Effector memory CD4-positive, alpha-beta T cell (primary cell): ENCODE data around the gene TUBG2.

Source experiments
- DNase-seq, 3 donors: peaks; one replicate each; pipeline ENCODE4 v3.0.0-alpha.2; 2020
- H3K27ac ChIP-seq: 2 replicates; pipeline ENCODE4 v1.7.0; 2013; ENCODE audit warnings: mild to moderate bottlenecking, low read length, moderate library complexity; ENCODE audit not compliant: insufficient read depth, poor library complexity, severe bottlenecking
- H3K27me3 ChIP-seq: replicated peaks from 2 replicates; pipeline ENCODE4 v1.7.0; 2013; ENCODE audit warnings: mild to moderate bottlenecking, low read length; ENCODE audit not compliant: insufficient read depth, control insufficient read depth, poor library complexity, severe bottlenecking
- H3K36me3 ChIP-seq: 2 replicates; pipeline ENCODE4 v1.7.0; 2013; ENCODE audit warnings: mild to moderate bottlenecking, low read length, moderate library complexity; ENCODE audit not compliant: control insufficient read depth, insufficient read depth
- H3K4me1 ChIP-seq: 2 replicates; pipeline ENCODE4 v1.7.0; 2013; ENCODE audit warnings: low read length, mild to moderate bottlenecking; ENCODE audit not compliant: control insufficient read depth, insufficient read depth, poor library complexity, severe bottlenecking
- H3K4me3 ChIP-seq: 2 replicates; pipeline ENCODE4 v1.7.0; 2013; ENCODE audit warnings: low read length, low read depth, mild to moderate bottlenecking; ENCODE audit not compliant: insufficient read depth, poor library complexity, severe bottlenecking
- H3K9me3 ChIP-seq: 2 replicates; pipeline ENCODE4 v1.7.0; 2013; ENCODE audit warnings: mild to moderate bottlenecking, low read length, moderate library complexity; ENCODE audit not compliant: control insufficient read depth

Gene TUBG2

GRCh38 chr17:42676424-42677011 is 17.4 kb downstream of the TUBG2 start, which contains the start of gene PLEKHH3:
Gene PLEKHH3 (minus strand): TSS chr17:42676994. CDS start chr17:42676563, 431 bp downstream.
- H3K9me3 ChIP-seq, result no peaks in the 10 kb centered on the region
- peaks cover 49% of the 10 kb centered on the region for H3K27me3 ChIP-seq
- peaks cover 62% of the 10 kb centered on the region for H3K4me1 ChIP-seq
- no peak for DNase-seq
- peak within 1 kb of the TSS; percentile 76 for H3K4me3 ChIP-seq
- H3K36me3 ChIP-seq, result no peaks in the 10 kb centered on the region
- peak within 1 kb of the TSS; percentile 63 for H3K27ac ChIP-seq

- Histone ChIP-seq H3K4me1 (peaks cover 69% of the 10 kb centered on the region), H3K27ac (peak overlapping the region; percentile 63), H3K27me3 (peaks cover 53% of the 10 kb centered on the region), H3K4me3 (peak overlapping the region; percentile 76), H3K9me3 (no peaks in the 10 kb centered on the region), H3K36me3 (no peaks in the 10 kb centered on the region)
- peak; percentile 96 to 97 (median 97) for DNase-seq
Observed at GRCh38 chr17:42677012-42677857, 18.2 kb downstream of the TUBG2 start.

GRCh38 chr17:42677921-42678781 is 19.1 kb downstream of the TUBG2 start:
- Histone ChIP-seq H3K4me1 (peaks cover 77% of the 10 kb centered on the region), H3K36me3 (no peaks in the 10 kb centered on the region), H3K27ac (peak overlapping the region; percentile 63), H3K4me3 (peak overlapping the region; percentile 76), H3K9me3 (no peaks in the 10 kb centered on the region), H3K27me3 (peaks cover 49% of the 10 kb centered on the region)
- DNase-seq, result peak; percentile 44 to 64 (median 50)

- Histone ChIP-seq H3K27me3 (peaks cover 41% of the 10 kb centered on the region), H3K4me1 (peaks cover 77% of the 10 kb centered on the region), H3K36me3 (no peaks in the 10 kb centered on the region), H3K4me3 (peak overlapping the region; percentile 76), H3K9me3 (no peaks in the 10 kb centered on the region), H3K27ac (peak overlapping the region; percentile 64)
- peak in 2 of 3 donors; percentile 21 to 41 for DNase-seq
Observed at GRCh38 chr17:42678951-42679491, 19.9 kb downstream of the TUBG2 start.

GRCh38 chr17:42679492-42680330 is 20.6 kb downstream of the TUBG2 start:
- Histone ChIP-seq H3K27ac (peak overlapping the region; percentile 64), H3K4me1 (peaks cover 70% of the 10 kb centered on the region), H3K4me3 (peak overlapping the region; percentile 49), H3K9me3 (no peaks in the 10 kb centered on the region), H3K36me3 (no peaks in the 10 kb centered on the region), H3K27me3 (peaks cover 34% of the 10 kb centered on the region)
- peak; percentile 50 to 58 (median 53) for DNase-seq

- no peaks in the 10 kb centered on the region for H3K36me3 ChIP-seq
- H3K4me1 ChIP-seq, result peaks cover 66% of the 10 kb centered on the region
- no peaks in the 10 kb centered on the region for H3K9me3 ChIP-seq
- peak overlapping the region; percentile 49 for H3K4me3 ChIP-seq
- peak overlapping the region; percentile 64 for H3K27ac ChIP-seq
- DNase-seq, result no peak
- H3K27me3 ChIP-seq, result peaks cover 27% of the 10 kb centered on the region
Observed at GRCh38 chr17:42680331-42680808, 21.3 kb downstream of the TUBG2 start.

GRCh38 chr17:42681976-42682721 is 23.1 kb downstream of the TUBG2 start, which contains the start of gene CNTNAP1:
Gene CNTNAP1 (plus strand): TSS chr17:42682531. CDS start chr17:42682830, 299 bp downstream.
- Histone ChIP-seq H3K4me3 (peak within 1 kb of the TSS; percentile 35), H3K9me3 (no peaks in the 10 kb centered on the region), H3K36me3 (no peaks in the 10 kb centered on the region), H3K27me3 (peaks cover 13% of the 10 kb centered on the region), H3K4me1 (peaks cover 51% of the 10 kb centered on the region), H3K27ac (no peak within 1 kb of the TSS)
- DNase-seq, result no peak

GRCh38 chr17:42682722-42683403 is 23.8 kb downstream of the TUBG2 start:
- Histone ChIP-seq H3K4me1 (peaks cover 44% of the 10 kb centered on the region), H3K4me3 (peak overlapping the region; percentile 35), H3K27ac (no peak overlapping the region), H3K27me3 (peaks cover 13% of the 10 kb centered on the region), H3K9me3 (no peaks in the 10 kb centered on the region), H3K36me3 (no peaks in the 10 kb centered on the region)
- peak in 1 of 3 donors; percentile 13 for DNase-seq
